8988T (cell line): ENCODE results near the gene HTR1E.
"Not testable (repeated sequence)": the region's sequence is repeated elsewhere in the genome, so short reads cannot be mapped to it uniquely, and the experiment has no call there.

Source experiments
- DNase-seq: peaks from one replicate; pipeline ENCODE4 v3.0.0; 2011

HTR1E gene

DNA sequence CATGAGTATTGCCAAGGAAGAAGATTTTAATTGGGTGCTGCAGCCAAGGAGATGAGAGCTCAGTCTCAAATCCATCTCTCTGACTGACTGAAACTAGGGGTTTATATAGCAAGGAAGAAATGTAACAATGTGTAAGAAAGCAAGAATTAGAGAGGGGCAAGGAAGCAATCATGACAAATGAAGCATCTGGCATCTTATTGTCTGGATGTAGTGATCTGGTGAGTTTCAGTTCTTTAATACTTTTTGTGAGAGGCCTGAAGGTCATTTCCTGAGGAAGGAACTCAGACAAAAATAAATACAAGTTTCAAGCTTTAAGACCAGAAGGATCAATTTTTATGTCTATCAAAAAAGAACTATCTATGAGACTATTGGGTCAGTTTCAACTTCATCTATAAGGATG, 64.2 kb downstream of the HTR1E start:
- no peak for DNase-seq

DNA sequence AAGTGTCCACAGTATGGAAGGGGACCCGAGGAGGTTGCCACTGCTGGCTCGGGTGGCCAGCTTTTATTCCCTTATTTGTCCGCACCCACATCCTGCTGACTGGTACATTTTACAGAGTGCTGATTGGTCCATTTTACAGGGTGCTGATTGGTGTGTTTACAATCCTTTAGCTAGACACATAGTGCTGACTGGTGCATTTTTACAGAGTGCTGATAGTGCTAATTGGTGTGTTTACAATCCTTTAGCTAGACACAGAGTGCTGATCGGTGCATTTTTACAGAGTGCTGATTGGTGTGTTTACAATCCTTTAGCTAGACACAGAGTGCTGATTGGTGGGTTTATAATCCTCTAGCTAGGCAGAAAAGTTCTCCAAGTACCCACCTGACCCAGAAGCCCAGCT, 65.1 kb downstream of the HTR1E start:
- not testable (repeated sequence) for DNase-seq

DNA sequence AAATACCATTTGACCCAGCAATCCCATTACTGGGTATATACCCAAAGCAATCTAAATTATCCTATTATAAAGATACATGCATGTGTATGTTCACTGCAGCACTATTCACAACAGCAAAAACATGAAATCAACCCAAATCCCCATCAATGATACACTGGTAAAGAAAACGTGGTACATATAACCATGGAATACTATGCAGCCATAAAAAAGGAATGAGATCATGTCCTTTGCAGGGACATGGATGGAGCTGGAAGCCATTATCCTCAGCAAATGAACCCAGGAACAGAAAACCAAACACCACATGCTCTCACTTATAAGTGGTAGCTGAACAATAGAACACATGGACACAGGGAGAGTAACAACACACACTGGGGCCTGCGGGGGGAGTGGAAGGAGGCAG, 69.2 kb downstream of the HTR1E start:
- not testable (repeated sequence) for DNase-seq

DNA sequence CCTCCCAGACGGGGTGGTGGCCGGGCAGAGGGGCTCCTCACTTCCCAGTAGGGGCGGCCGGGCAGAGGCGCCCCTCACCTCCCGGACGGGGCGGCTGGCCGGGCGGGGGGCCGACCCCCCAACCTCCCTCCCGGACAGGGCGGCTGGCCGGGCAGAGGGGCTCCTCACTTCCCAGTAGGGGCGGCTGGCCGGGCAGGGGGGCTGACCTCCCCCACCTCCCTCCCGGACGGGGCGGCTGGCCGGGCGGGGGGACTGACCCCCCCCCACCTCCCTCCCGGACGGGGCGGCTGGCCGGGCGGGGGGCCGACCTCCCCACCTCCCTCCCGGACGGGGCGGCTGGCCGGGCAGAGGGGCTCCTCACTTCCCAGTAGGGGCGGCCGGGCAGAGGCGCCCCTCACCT, 72.3 kb downstream of the HTR1E start:
- DNase-seq: not testable (repeated sequence)

DNA sequence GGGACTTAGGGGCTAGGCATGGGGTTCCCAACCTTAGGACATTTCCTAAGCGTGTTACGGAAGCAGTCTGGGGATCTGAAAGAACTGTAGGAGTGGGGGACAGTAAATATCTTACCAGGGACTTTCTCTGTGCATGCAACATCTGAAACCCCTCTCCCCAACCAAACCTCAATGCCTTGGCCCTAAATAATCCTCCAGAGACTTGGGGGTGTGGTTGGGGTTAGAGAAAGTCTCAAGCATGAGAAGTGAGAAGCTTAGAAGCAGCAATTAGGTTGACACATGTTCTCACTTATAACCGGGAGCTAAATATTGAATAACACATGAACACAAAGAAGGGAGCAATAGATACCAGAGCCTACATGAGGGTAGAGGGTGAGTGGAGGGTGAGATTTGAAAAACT, 74.7 kb downstream of the HTR1E start:
- DNase-seq: no peak

DNA sequence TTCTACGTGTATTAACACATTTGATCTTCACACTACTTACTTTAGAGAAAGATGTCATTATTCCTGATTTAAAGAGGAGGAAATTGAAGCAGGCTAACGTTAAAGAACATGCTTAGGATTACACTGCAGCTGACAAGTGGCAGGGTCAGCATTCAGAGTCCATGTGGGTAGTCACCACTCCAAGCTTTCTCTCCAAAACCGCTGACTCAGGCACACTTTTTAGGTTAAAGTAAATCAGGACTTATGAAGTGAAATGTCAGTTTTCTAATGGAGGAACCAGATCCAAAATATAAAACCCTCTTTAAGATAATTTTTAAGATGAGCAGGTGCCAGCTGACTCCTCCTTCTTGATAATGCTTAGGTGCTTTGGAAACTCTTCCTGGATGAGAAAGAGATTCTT, 75.4 kb downstream of the HTR1E start:
- no peak for DNase-seq

DNA sequence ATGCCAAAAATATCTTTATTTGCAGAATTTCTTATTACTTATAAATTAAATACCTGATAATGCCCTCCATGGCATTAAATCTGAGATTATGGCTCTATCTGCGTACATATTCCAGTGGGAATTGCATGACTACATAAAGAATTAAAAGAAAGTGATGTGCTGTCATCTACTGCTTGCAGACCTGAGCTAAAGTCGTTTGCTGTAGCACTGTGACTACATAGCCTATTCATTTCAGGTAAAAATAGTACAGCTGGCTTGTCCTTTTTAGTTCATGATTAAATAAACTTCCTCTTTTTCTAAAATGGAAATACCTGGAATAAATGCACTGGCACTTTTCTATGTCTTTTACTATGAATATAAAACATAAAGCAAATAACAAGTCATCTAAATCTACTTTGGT, 79.4 kb downstream of the HTR1E start:
- DNase-seq: no peak

DNA sequence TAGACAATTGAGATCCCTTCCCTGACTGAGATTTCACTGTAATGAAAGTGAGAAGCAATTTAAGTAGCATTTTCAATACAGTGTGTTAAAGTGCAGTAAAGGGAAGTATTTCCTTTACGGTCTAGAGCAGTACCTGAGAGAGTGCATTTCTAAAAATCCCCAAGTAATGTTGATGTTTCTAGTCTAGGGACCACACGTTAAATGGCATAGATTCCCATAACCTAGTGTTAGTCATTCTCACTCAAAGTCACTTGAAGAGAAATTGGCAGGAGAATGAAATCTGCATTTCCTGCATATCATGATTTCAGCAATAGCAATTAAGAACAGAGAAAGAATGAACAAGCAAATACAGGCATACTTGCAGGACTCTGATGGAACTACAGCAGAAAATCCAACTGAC, 89.7 kb downstream of the HTR1E start:
- DNase-seq: no peak

DNA sequence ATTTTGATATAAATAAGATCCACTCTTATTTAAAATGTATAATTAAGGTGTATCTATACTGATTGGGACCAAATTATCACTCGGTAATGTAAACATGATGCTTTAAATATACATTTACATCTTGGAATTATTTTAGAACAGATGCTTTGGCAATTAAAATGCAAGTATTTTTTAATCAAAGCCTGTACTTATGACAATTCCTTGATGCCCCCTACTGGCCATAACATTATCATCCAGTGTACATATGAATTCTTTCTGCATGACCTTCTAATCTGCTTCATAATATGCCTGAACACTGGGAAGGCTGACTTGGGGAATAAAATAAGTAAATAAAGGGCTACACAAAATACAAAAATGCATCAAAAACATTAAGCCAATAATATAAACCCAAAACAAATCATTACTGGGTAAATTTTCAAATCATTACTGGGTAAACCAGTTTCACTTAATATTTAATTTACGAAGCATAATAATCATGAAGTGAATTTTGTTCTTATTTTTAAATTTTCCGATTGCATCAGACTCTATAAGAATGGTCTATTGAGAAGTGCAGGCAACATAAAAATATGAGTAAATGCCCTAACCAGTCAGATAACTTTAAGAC, 92.5 kb downstream of the HTR1E start:
- DNase-seq: no peak

DNA sequence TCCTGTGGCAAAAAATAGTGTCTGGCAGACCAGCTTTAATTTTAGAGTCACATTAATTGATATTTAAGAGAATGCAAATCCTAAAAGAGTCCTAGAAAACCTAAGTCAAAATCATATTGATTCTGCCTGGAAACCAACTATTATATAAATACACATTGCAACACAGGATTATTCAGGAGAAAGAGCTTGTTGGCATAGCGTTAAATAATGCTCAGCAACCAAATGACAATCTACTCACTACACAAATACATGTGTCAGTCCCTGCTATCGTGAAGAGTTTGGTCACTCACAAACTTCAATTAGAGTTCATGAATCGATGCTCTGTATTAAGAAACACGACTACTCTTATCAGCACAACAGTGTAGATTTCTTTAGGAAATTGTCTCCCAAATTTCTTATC, 103.4 kb downstream of the HTR1E start:
- no peak for DNase-seq

DNA sequence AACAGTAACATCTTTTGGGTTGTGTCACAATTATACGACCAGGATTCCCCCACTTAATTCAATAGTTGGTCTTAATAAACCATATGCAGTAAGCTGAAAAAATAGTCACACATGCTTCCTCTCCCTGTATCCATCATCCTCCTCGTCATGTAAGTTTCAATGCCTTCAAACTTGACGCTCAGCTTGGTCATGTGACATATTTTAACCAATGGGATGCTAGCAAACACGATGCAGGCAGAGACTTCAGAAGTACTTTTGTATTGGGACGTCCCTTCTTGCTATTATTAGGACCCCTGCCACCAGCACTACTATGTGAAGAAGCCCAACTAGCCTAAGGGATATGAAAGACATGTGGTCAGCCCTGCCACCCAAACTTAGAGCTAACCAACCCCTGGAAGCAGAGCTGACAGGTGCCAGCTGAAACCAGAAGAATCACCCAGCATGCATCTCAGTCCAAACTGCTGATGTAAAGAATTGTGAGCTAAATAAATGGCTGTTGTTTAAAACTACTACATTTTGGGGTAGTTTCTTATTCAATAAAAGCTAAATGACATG, 108.3 kb downstream of the HTR1E start:
- no peak for DNase-seq

DNA sequence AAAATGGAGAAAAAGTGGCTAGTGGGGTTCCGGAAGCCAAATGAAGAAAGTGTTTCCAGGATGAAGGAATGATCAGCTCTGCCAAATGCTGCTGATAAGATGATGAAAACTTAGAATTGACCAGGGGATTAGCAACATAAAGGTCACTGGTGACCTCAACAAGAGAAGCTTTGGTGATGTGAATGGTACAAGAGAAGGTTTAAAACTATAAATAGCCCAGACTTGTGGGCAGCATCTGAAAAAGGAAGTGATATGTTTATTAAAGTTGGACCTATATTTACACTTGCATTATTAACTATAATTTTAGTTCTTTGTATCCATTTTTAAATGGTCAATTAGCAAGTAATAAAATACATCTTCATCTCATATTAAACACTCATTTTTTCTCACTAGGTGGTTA, 112.5 kb downstream of the HTR1E start:
- no peak for DNase-seq

DNA sequence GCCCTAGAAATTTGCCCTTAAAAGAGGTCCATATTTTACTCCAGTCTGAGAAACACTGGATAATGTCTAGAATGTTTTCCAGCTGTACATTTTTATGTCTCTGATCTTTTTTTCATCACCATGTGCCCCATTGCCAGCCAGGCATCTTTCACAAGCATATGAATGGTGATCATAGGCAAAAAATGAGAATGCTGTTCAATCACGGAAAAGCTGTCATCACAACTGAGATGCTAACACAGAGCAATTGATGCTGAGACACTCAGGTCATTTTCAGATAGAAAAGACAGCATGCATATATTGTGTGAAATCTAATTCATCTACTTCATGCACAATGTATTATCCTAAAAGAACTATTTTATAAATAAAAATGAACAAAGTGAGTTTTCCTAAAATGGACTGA, 116.0 kb downstream of the HTR1E start:
- no peak for DNase-seq

DNA sequence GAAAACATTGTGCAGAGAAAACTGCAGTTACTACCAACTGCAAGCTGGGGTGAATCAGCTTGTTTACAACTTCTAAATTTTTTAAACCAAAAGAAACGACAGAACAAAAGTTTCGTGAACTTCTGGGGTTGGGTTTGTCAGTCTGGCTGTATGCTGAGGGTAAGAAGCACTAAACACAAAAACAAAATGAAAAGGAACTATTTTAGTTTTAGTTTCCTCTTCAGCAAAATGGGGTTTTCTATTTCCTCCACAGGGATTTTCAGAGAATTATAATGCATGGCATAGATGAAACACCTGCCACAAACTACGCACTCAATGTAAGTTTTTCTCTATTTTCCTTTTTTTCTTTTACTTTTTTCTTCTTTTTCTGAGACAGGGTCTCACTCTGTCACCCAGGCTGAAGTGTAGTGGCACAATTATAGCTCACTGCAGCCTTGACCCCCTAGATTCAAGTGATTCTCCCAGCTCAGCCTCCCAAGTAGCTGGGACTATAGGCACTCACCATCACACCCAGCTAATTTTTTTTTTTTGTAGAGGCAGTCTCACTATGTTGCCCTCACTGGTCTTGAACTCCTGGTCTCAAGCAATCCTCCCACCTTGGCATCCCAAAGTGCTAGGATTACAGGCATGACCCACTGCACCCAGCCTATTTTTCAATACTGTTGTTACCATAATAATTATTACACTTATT, 117.0 kb downstream of the HTR1E start:
- DNase-seq: no peak

DNA sequence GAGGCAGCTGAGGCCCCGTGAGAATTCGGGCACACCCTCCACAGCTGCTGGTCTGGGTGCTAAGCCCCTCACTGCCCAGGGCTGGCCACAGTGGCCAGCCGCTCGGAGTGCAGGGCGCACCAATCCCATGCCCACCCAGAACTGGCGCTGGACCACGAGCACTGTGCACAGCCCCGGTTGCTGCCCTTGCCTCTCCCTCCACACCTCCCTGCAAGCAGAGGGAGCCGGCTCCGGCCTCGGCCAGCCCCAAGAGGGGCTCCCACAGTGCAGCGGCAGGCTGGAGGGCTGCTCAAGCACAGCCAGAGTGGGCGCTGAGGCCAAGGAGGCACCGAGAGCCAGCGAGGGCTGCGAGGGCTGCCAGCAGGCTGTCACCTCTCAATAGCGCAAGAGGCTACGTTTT, 122.6 kb downstream of the HTR1E start:
- DNase-seq: no peak

DNA sequence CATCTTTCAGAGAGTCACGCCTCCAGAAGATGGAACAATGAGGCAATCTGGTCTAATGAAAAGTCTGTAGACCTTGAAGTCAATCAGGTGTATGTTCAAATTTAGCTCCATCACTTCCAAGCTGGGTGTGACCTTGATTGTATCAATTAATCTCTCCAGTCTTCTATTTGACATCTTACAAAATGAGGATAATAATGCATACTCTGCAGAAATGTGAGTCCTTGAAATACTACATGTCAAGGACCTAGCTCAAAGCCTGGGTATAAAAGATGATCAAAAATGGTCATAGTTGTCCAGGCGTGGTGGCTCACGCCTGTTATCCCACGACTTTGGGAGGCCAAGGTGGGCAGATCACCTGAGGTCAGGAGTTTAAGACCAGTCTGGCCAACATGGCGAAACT, 127.8 kb downstream of the HTR1E start:
- DNase-seq: no peak
